A549 (cell line): Measurements from ENCODE around the gene CFAP69. TPM values are rescaled to one million over a fixed set of nuclear protein-coding genes. Genes with fewer than 3 reads are reported as not detected.

ENCODE experiments used
- ATAC-seq, 2 experiments: fragments of 200-7000 bp in 1 of 2; fragments of >200 bp in 1 of 2; cut with Nextera tagmentation in 1 of 2; cut with Tn5 transposase in 1 of 2; 3 replicates each; pipeline versions ENCODE4 v1.8.0 to v1.9.1; 2018 to 2020; ENCODE audit warnings: mild to moderate bottlenecking in 1 of 2, moderate library complexity in 1 of 2
- CTCF ChIA-PET: fragments of 300-600 bp; sonication (Branson Sonifier 250); formaldehyde crosslinking; extraction: SDS; loops from one replicate; lab custom pipeline; 2021; ENCODE audit warnings: antibody characterized with exemption, inconsistent platforms; lab: Yijun Ruan, JAX
- POLR2A ChIA-PET: fragments of 350-600 bp; formaldehyde crosslinking; extraction: SDS; loops from one replicate; lab custom pipeline; 2021; ENCODE audit warnings: antibody characterized with exemption, inconsistent platforms; lab: Yijun Ruan, JAX
- DNase-seq, 2 experiments: peaks; one replicate each; pipeline versions ENCODE4 v3.0.0 to v3.0.0-alpha.2; 2011 to 2016; ENCODE audit warnings: low read depth in 1 of 2, low spot score in 1 of 2
- FAIRE-seq: peaks from 2 replicates; lab custom pipeline; 2011; peaks lifted over from hg19 to GRCh38; lab: Jason Lieb, UNC
- H3K27ac ChIP-seq, 2 experiments: fragments of >200 bp; sonication (Bioruptor Twin); formaldehyde crosslinking; 3 replicates each; pipeline ENCODE4 v1.5.1; 2016 to 2017
- H3K4me1 ChIP-seq: fragments of >200 bp; sonication (Bioruptor Twin); formaldehyde crosslinking; 3 replicates; pipeline ENCODE4 v1.6.1; 2016
- H3K4me2 ChIP-seq: fragments of >200 bp; sonication (Bioruptor Twin); formaldehyde crosslinking; 3 replicates; pipeline ENCODE4 v1.6.1; 2016
- H3K4me3 ChIP-seq: fragments of >200 bp; sonication (Bioruptor Twin); formaldehyde crosslinking; 3 replicates; pipeline ENCODE4 v1.5.1; 2016
- H3K9me3 ChIP-seq: fragments of >200 bp; sonication (Bioruptor Twin); formaldehyde crosslinking; 3 replicates; pipeline ENCODE4 v1.6.1; 2016
- CEBPB ChIP-seq, 2 experiments: fragments of >200 bp in 1 of 2; sonication (Bioruptor Twin) in 1 of 2; formaldehyde crosslinking in 1 of 2; IDR thresholded peaks; 2 replicates each; pipeline ENCODE4 v1.6.1; 2012 to 2016
- CHD2 ChIP-seq: fragments of 150-350 bp; IDR thresholded peaks from 2 replicates; pipeline ENCODE4 v1.6.1; 2014; ENCODE audit warnings: low read length; ENCODE audit not compliant: partially characterized antibody
- EHMT2 ChIP-seq: fragments of 200-600 bp; sonication (generic); IDR thresholded peaks from 2 replicates; pipeline ENCODE4 v1.6.1; 2016; ENCODE audit warnings: antibody characterized with exemption, low read depth, mild to moderate bottlenecking, moderate library complexity
- ESRRA ChIP-seq: fragments of 150-350 bp; IDR thresholded peaks from 2 replicates; pipeline ENCODE4 v1.6.1; 2014; ENCODE audit warnings: mild to moderate bottlenecking, low read length, borderline replicate concordance
- FOSL2 ChIP-seq, 2 experiments: fragments of 450-650 bp in 1 of 2; fragments of >200 bp in 1 of 2; sonication (Bioruptor Twin) in 1 of 2; formaldehyde crosslinking; IDR thresholded peaks; 2 replicates each; pipeline versions ENCODE4 v1.5.0 to v1.6.1; 2016 to 2020; ENCODE audit warnings: mild to moderate bottlenecking in 1 of 2, moderate library complexity in 1 of 2
- HOXA7 ChIP-seq: fragments of 250-450 bp; sonication (Bioruptor Pico); IDR thresholded peaks from 2 replicates; pipeline ENCODE4 v1.5.0; 2020; ENCODE audit warnings: mild to moderate bottlenecking, moderate library complexity
- JUN ChIP-seq, 2 experiments: fragments of >200 bp; sonication (Bioruptor Twin); formaldehyde crosslinking; IDR thresholded peaks; 2 replicates in 1 of 2; 3 replicates in 1 of 2; pipeline ENCODE4 v1.6.1; 2016 to 2017
- JUNB ChIP-seq: fragments of >200 bp; sonication (Bioruptor Twin); formaldehyde crosslinking; IDR thresholded peaks from 2 replicates; pipeline ENCODE4 v1.6.1; 2016
- KDM1A ChIP-seq: fragments of 200-600 bp; sonication (generic); IDR thresholded peaks from 2 replicates; pipeline ENCODE4 v1.6.1; 2016; ENCODE audit warnings: low read depth, mild to moderate bottlenecking
- KDM5A ChIP-seq: fragments of 200-600 bp; sonication (generic); IDR thresholded peaks from 2 replicates; pipeline ENCODE4 v1.6.1; 2016; ENCODE audit warnings: antibody characterized with exemption, mild to moderate bottlenecking
- MAFK ChIP-seq: fragments of 450-650 bp; IDR thresholded peaks from 2 replicates; pipeline ENCODE4 v1.6.1; 2014; ENCODE audit not compliant: partially characterized antibody
- MAZ ChIP-seq: fragments of 150-350 bp; IDR thresholded peaks from 2 replicates; pipeline ENCODE4 v1.6.1; 2014; ENCODE audit warnings: antibody characterized with exemption, low read depth, low read length, borderline replicate concordance
- MYC ChIP-seq: IDR thresholded peaks from 2 replicates; pipeline ENCODE4 v1.6.1; 2012; ENCODE audit warnings: mild to moderate bottlenecking, inconsistent platforms, low read length, improper control_type of control experiment, borderline replicate concordance
- NFE2L2 ChIP-seq: fragments of 150-350 bp; conservative IDR thresholded peaks from 2 replicates; pipeline ENCODE4 v1.6.1; 2014; ENCODE audit warnings: low read length
- NR3C1 ChIP-seq: fragments of >200 bp; sonication (Bioruptor Twin); formaldehyde crosslinking; IDR thresholded peaks from 3 replicates; pipeline ENCODE4 v1.6.1; 2017
- PHF8 ChIP-seq: fragments of 200-600 bp; sonication (generic); IDR thresholded peaks from 2 replicates; pipeline ENCODE4 v1.6.1; 2016; ENCODE audit warnings: low read depth, mild to moderate bottlenecking, antibody characterized with exemption, moderate library complexity, borderline replicate concordance
- POLR2A ChIP-seq: IDR thresholded peaks from 2 replicates; pipeline ENCODE4 v1.6.1; 2012; ENCODE audit warnings: mild to moderate bottlenecking, low read length
- POLR2AphosphoS2 ChIP-seq: conservative IDR thresholded peaks from 2 replicates; pipeline ENCODE4 v1.6.1; 2012; ENCODE audit warnings: low read length, improper control_type of control experiment, inconsistent platforms
- RAD21 ChIP-seq, 2 experiments: fragments of >200 bp in 1 of 2; sonication (Bioruptor Twin) in 1 of 2; formaldehyde crosslinking in 1 of 2; IDR thresholded peaks in 1 of 2; conservative IDR thresholded peaks in 1 of 2; 2 replicates in 1 of 2; 3 replicates in 1 of 2; pipeline ENCODE4 v1.6.1; 2012 to 2018; ENCODE audit warnings: inconsistent platforms in 1 of 2
- RCOR1 ChIP-seq: fragments of 150-350 bp; IDR thresholded peaks from 2 replicates; pipeline ENCODE4 v1.6.1; 2014; ENCODE audit warnings: antibody characterized with exemption, low read length, low read depth
- RNF2 ChIP-seq: fragments of 200-600 bp; sonication (generic); IDR thresholded peaks from 2 replicates; pipeline ENCODE4 v1.6.1; 2016; ENCODE audit warnings: low read depth, mild to moderate bottlenecking, antibody characterized with exemption, moderate library complexity, borderline replicate concordance
- SMC3 ChIP-seq: fragments of >200 bp; sonication (Bioruptor Twin); formaldehyde crosslinking; IDR thresholded peaks from 3 replicates; pipeline ENCODE4 v1.6.1; 2018; ENCODE audit warnings: inconsistent platforms
- SREBF2 ChIP-seq: fragments of 450-650 bp; IDR thresholded peaks from 2 replicates; pipeline ENCODE4 v1.6.1; 2014; ENCODE audit warnings: mild to moderate bottlenecking, moderate library complexity
- ZNF302 ChIP-seq: fragments of 250-450 bp; sonication (Bioruptor Pico); IDR thresholded peaks from 2 replicates; pipeline ENCODE4 v1.9.0; 2021; ENCODE audit warnings: inconsistent platforms, mild to moderate bottlenecking, moderate library complexity
- WGBS: methylation state at CpG from one replicate; pipeline ENCODE4 v1.1.6; 2017; ENCODE audit errors: missing lambda C conversion rate; 5-methylcytosine and 5-hydroxymethylcytosine counted together
- polyA plus RNA-seq, 4 experiments: library from polyadenylated mRNA; depleted of rRNA in 3 of 4; stranded (reverse); fragments of >200 nt; fragmentation: RNase III in 1 of 4; extraction: RNeasy Plus Mini Kit Qiagen cat#74134 plus additional on column Dnase treatment in 1 of 4; gene quantifications; 2 replicates in 3 of 4; 3 replicates in 1 of 4; pipeline ENCODE4 v1.2.3, GENCODE V29; 2011 to 2017
- TF ChIP-seq, protein P1 (sequence below): IDR thresholded peaks from 2 replicates; pipeline ENCODE4 v1.6.1; 2012
- TF ChIP-seq, protein P2 (sequence below): fragments of >200 bp; sonication (Bioruptor Twin); formaldehyde crosslinking; IDR thresholded peaks from 3 replicates; pipeline ENCODE4 v1.5.1; 2016
- TF ChIP-seq, protein P3 (sequence below): IDR thresholded peaks from 2 replicates; pipeline ENCODE4 v1.6.1; 2012
- TF ChIP-seq, protein P4 (sequence below): fragments of 450-650 bp; IDR thresholded peaks from 2 replicates; pipeline ENCODE4 v1.6.1; 2014; ENCODE audit warnings: antibody characterized with exemption

CFAP69 gene
- polyA plus RNA-seq, 2 of the 4 experiments (the other 2 are of a cell fraction): 1.9 to 6.1 TPM

DNA sequence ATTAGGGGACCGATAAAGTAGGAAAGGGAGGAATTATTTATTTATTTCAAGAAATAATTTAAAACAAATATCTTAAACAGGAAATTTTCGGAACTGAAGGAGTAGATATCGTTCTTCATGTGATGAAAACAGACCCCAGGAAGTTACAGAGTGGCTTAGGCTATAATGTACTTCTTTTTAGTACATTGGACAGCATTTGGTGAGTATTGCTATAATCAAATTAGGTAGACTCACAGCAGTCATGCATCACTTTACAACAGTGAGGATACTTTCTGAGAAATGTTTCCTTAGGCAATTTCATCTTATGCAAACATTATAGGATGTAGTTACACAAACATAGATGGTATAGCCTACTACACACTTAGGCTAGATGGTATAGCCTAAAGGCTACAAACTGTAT, 43.2 kb downstream of the CFAP69 start:
- peak; percentile 23 for FAIRE-seq
- DNase-seq: no peak
- Histone ChIP-seq H3K27ac (no peak overlapping the region), H3K4me2 (no peak overlapping the region), H3K4me3 (no peak overlapping the region), H3K4me1 (no peaks in the 10 kb centered on the region), H3K9me3 (no peaks in the 10 kb centered on the region)
- WGBS: 66% methylated on average over 3 of the region's 3 CpGs
- no peak for TF ChIP-seq ESRRA
- no peak for TF ChIP-seq MAZ
- TF ChIP-seq RCOR1: no peak
- ATAC-seq: no peak
- POLR2A ChIA-PET: no interaction called here
- CTCF ChIA-PET: no interaction called here

DNA sequence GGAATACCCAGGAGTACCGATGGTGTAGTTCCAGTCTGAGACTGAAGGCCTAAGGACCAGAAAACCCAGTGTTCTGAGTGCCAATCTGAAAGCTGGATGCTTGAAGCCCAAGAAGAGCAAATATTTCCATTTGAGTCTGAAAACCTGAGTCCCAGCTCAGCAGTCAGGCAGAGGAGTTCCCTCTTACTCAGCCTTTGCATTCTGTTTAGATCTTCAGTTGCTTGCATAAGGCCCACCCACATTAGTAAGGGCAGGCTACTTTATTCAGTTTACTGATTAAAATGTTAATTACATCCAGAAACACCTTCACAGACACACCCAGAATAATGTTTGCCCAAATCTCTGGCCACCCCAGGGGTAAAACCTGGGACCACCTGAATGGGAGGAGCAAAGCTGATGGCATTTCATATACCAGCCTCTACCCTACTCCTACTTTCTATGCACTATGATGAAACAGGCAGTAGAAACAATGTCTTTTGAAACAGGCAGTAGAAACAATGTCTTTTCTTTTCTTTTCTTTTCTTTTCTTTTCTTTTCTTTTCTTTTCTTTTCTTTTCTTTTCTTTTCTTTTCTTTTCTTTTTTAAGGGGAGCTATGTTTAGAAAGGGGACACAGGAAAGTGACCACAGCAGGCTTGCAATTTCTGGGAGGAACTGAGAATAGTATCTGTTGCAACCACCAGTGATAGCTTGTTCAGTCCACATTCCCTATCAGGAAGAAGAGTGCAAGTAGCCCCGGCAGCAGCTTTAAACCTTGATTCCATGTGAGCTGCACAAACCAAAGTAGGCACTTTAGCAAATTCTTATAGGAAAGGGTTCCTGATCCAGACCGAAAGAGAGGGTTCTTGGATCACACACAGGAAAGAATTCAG, 45.5 kb downstream of the CFAP69 start:
- FAIRE-seq: no peak
- ChIA-PET CTCF (interaction anchor here (1.2 kb wide), 1 partner anchor 23 kb away, joined by 3 read pairs; no protein-coding TSS in a partner anchor), POLR2A (no interaction called here)

DNA sequence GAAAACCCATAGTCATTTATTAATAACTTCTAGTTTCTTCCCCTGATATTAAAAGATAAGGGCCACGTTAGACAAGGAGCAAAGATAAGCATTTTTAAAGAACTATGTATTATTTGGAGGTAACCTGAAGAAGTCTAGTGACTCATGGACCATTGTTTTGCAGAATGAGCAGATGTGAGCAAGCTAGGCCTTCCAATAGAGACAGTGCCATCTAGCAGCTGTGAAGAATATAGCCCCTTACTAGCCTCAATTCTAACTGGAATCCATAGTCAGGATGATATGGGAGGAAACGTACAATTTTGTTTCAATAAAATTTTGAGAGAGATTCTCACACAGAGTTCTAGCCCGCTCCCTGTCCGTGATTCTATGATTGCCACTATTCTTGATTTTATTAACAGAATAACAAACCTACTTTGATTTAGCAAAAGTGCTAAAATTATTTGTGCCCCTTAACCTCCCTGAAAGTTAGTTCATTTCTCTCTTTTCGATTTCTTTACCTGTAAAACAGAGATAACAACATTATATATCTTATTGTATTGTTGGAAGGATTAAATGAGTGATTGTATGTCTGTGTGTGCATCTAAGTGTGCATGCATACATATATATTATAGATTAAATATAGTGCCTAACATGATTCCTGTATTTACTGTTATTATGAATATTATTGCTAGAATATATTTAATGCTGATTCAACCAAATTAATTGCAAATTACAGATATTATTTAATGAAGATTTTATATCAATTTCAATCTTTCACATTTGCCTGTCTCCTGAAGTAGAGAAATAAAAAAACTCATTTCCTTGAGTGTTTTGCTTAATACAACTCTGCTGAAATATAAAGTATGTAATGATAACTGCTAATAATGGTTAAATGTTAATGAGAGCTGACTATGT, 53.4 kb downstream of the CFAP69 start:
- Histone ChIP-seq H3K4me3 (no peak overlapping the region), H3K27ac (no peak overlapping the region), H3K4me1 (no peaks in the 10 kb centered on the region), H3K9me3 (no peaks in the 10 kb centered on the region), H3K4me2 (no peak overlapping the region)
- POLR2A ChIA-PET: no interaction called here
- peak; percentile 61 to 63 for DNase-seq
- 42% methylated on average over 5 of the region's 5 CpGs for WGBS
- TF ChIP-seq SMC3: peak; percentile 43; the same call in 1 of the 3 replicates
- TF ChIP-seq RAD21 (conservative IDR thresholded peaks at IDR 0.05 in 1 of 2, IDR thresholded peaks at IDR 0.05 in 1 of 2): peak; percentile 43 to 47
- no peak for TF ChIP-seq JUNB
- peak; percentile 62 for TF ChIP-seq MAFK
- TF ChIP-seq, protein P1, sequence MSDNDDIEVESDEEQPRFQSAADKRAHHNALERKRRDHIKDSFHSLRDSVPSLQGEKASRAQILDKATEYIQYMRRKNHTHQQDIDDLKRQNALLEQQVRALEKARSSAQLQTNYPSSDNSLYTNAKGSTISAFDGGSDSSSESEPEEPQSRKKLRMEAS: no peak
- TF ChIP-seq, protein P2, sequence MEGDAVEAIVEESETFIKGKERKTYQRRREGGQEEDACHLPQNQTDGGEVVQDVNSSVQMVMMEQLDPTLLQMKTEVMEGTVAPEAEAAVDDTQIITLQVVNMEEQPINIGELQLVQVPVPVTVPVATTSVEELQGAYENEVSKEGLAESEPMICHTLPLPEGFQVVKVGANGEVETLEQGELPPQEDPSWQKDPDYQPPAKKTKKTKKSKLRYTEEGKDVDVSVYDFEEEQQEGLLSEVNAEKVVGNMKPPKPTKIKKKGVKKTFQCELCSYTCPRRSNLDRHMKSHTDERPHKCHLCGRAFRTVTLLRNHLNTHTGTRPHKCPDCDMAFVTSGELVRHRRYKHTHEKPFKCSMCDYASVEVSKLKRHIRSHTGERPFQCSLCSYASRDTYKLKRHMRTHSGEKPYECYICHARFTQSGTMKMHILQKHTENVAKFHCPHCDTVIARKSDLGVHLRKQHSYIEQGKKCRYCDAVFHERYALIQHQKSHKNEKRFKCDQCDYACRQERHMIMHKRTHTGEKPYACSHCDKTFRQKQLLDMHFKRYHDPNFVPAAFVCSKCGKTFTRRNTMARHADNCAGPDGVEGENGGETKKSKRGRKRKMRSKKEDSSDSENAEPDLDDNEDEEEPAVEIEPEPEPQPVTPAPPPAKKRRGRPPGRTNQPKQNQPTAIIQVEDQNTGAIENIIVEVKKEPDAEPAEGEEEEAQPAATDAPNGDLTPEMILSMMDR: peak; percentile 55
- TF ChIP-seq MAZ: no peak
- TF ChIP-seq SREBF2: no peak
- TF ChIP-seq FOSL2 (IDR thresholded peaks at IDR 0.05): no peak
- TF ChIP-seq FOSL2 (CRISPR knock-in tag; IDR thresholded peaks at IDR 0.05): peak; percentile 15; the same call in 1 of the 2 replicates
- peak; percentile 99 to 100 for ATAC-seq
- CTCF ChIA-PET: interaction anchor here (0.8 to 1.5 kb wide), 6 partner anchors 11 to 88 kb away, joined by 3 to 4 read pairs (median 4); partner anchors contain the start of gene STEAP2
- FAIRE-seq: peak; percentile 96

More for the DNA sequence above, 45.5 kb downstream of the CFAP69 start:
- no peaks in the 10 kb centered on the region for H3K9me3 ChIP-seq
- no peak overlapping the region for H3K27ac ChIP-seq
- no peak overlapping the region for H3K4me3 ChIP-seq
- DNase-seq: no peak
- H3K4me2 ChIP-seq: no peak overlapping the region
- H3K4me1 ChIP-seq: no peaks in the 10 kb centered on the region
- TF ChIP-seq NFE2L2 (no peak), EHMT2 (no peak), POLR2AphosphoS2 (no peak), CEBPB (IDR thresholded peaks at IDR 0.05) (no peak), HOXA7 (CRISPR knock-in tag) (no peak), MYC (no peak), RCOR1 (no peak), ZNF302 (CRISPR knock-in tag) (no peak), KDM5A (no peak), KDM1A (no peak), JUN (IDR thresholded peaks at IDR 0.05) (no peak), SREBF2 (no peak), POLR2A (no peak), CHD2 (no peak), PHF8 (no peak), NR3C1 (no peak), RNF2 (no peak)
- TF ChIP-seq, protein P3, sequence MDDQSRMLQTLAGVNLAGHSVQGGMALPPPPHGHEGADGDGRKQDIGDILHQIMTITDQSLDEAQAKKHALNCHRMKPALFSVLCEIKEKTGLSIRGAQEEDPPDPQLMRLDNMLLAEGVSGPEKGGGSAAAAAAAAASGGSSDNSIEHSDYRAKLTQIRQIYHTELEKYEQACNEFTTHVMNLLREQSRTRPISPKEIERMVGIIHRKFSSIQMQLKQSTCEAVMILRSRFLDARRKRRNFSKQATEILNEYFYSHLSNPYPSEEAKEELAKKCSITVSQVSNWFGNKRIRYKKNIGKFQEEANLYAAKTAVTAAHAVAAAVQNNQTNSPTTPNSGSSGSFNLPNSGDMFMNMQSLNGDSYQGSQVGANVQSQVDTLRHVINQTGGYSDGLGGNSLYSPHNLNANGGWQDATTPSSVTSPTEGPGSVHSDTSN: no peak
- TF ChIP-seq, protein P4, sequence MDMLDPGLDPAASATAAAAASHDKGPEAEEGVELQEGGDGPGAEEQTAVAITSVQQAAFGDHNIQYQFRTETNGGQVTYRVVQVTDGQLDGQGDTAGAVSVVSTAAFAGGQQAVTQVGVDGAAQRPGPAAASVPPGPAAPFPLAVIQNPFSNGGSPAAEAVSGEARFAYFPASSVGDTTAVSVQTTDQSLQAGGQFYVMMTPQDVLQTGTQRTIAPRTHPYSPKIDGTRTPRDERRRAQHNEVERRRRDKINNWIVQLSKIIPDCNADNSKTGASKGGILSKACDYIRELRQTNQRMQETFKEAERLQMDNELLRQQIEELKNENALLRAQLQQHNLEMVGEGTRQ: no peak
- TF ChIP-seq, protein P1: no peak
- TF ChIP-seq, all 56 proteins: peak for 0
- no peak for ATAC-seq
- WGBS: 81% methylated on average over 3 of the region's 3 CpGs
